Uterus (tissue), 4 donors: Measurements from ENCODE around the gene FOXK1. TPM values are rescaled to one million over a fixed set of nuclear protein-coding genes. Genes with fewer than 3 reads are reported as not detected.

Experiments used
- DNase-seq, 2 donors: peaks; one replicate each; pipeline ENCODE4 v3.0.0-alpha.2; 2019 to 2020
- H3K27ac ChIP-seq, 2 donors: fragments of 200-600 bp; sonication (generic); 1 replicate in 1 of 2; 2 replicates in 1 of 2; pipeline ENCODE4 v1.5.1; 2016 to 2018
- H3K27me3 ChIP-seq, 2 donors: fragments of 200-600 bp; sonication (generic); one replicate each; pipeline ENCODE4 v1.5.1; 2018 to 2019; ENCODE audit warnings: control low read depth in 1 of 2
- H3K36me3 ChIP-seq, 2 donors: fragments of 200-600 bp; sonication (generic); one replicate each; pipeline ENCODE4 v1.5.1; 2019; ENCODE audit warnings: control low read depth in 1 of 2
- H3K4me1 ChIP-seq, 2 donors: fragments of 200-600 bp; sonication (generic); one replicate each; pipeline ENCODE4 v1.5.1; 2018 to 2019; ENCODE audit warnings: control low read depth in 1 of 2
- H3K4me3 ChIP-seq, 2 donors: fragments of 200-600 bp; sonication (generic); 1 replicate in 1 of 2; 2 replicates in 1 of 2; pipeline ENCODE4 v1.5.1; 2018 to 2019; ENCODE audit warnings: mild to moderate bottlenecking in 1 of 2
- H3K9me3 ChIP-seq, 2 donors: fragments of 200-600 bp; sonication (generic); one replicate each; pipeline ENCODE4 v1.5.1; 2019; ENCODE audit warnings: control low read depth in 1 of 2
- POLR2A ChIP-seq, 2 donors: fragments of 450-650 bp; IDR thresholded peaks; one replicate each; pipeline ENCODE4 v1.6.1; 2016; ENCODE audit warnings: antibody characterized with exemption in 2 of 2, mild to moderate bottlenecking in 1 of 2, moderate library complexity in 1 of 2
- intact Hi-C: fragments of 100-400 bp; cut with DNase I; formaldehyde crosslinking; loops from one replicate; pipeline ENCODE4 v1.15.1; 2023; ENCODE audit warnings: low total_unique reads
- total RNA-seq, 4 donors: library from RNA; depleted of rRNA in 3 of 4; stranded (reverse); fragments of >200 nt in 3 of 4; gene quantifications; one replicate each; pipeline versions ENCODE4 v1.1.0 to v1.2.4, GENCODE V29; 2014 to 2023
- TF ChIP-seq, protein P1 (sequence below), 4 experiments: fragments of 200-600 bp in 2 of 4; fragments of 450-650 bp in 2 of 4; sonication (generic) in 2 of 4; IDR thresholded peaks; one replicate each; pipeline ENCODE4 v1.5.1; 2016 to 2019; ENCODE audit warnings: antibody characterized with exemption in 4 of 4, mild to moderate bottlenecking in 2 of 4, moderate library complexity in 1 of 4
- donor health status: DM: yes; HTN: yes; CAD: no.

FOXK1 gene
- total RNA-seq: 10 to 100 TPM in 3 of 4 donors, 1 to 10 TPM in 1; 9.0 to 64.1 (median 21.5) TPM

DNA sequence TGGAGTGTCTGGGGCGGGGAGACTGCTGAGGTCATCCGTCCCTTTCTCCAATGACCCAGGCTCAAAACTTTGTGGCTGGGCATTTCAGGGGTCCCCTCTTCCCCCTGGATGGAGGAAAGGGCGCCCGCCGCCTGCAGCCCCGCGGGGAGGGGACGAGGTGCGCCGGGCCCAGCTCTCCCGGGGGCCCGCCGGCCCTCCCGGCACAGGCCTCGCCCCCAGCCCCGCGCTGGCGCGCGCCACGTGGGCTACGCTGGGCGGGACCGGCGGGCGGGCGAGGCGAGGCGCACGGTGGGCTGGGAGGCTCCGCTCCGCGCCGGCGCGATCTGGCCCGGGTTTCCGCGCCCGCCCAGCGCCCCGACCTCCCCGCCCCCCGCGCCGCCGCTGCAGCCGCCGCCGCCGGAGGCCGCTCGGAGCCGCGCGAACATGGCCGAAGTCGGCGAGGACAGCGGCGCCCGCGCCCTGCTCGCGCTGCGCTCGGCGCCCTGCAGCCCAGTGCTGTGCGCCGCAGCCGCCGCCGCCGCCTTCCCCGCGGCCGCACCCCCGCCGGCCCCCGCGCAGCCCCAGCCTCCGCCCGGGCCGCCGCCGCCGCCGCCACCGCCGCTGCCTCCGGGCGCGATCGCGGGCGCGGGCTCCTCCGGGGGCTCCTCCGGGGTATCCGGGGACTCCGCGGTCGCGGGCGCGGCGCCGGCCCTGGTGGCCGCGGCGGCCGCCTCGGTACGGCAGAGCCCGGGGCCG is at the start of gene FOXK1:
TSS of gene FOXK1 (plus strand) at position 410 of the 735 bp plus-strand sequence. CDS start at position 424, 14 bp downstream.
- H3K4me1 ChIP-seq: peaks cover 0 to 11% of the 10 kb centered on the region in 2 donors
- intact Hi-C loops: loop anchor here (2.0 to 5.0 kb wide), 3 partner anchors 39 to 200 kb away; partner anchors contain the start of gene RADIL
- H3K9me3 ChIP-seq: no peaks in the 10 kb centered on the region
- peak; percentile 62 to 78 for DNase-seq
- TF ChIP-seq, protein P1, sequence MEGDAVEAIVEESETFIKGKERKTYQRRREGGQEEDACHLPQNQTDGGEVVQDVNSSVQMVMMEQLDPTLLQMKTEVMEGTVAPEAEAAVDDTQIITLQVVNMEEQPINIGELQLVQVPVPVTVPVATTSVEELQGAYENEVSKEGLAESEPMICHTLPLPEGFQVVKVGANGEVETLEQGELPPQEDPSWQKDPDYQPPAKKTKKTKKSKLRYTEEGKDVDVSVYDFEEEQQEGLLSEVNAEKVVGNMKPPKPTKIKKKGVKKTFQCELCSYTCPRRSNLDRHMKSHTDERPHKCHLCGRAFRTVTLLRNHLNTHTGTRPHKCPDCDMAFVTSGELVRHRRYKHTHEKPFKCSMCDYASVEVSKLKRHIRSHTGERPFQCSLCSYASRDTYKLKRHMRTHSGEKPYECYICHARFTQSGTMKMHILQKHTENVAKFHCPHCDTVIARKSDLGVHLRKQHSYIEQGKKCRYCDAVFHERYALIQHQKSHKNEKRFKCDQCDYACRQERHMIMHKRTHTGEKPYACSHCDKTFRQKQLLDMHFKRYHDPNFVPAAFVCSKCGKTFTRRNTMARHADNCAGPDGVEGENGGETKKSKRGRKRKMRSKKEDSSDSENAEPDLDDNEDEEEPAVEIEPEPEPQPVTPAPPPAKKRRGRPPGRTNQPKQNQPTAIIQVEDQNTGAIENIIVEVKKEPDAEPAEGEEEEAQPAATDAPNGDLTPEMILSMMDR (IDR thresholded peaks at IDR 0.05): peak in 3 of 4 experiments; percentile 29 to 58 (median 57)
- TF ChIP-seq POLR2A (IDR thresholded peaks at IDR 0.05): peak; percentile 30 to 76
- no peaks in the 10 kb centered on the region for H3K27me3 ChIP-seq
- H3K36me3 ChIP-seq: no peaks in the 10 kb centered on the region
- H3K27ac ChIP-seq: peak within 1 kb of the TSS; percentile 90 to 93
- H3K4me3 ChIP-seq: peak within 1 kb of the TSS; percentile 77 to 86

DNA sequence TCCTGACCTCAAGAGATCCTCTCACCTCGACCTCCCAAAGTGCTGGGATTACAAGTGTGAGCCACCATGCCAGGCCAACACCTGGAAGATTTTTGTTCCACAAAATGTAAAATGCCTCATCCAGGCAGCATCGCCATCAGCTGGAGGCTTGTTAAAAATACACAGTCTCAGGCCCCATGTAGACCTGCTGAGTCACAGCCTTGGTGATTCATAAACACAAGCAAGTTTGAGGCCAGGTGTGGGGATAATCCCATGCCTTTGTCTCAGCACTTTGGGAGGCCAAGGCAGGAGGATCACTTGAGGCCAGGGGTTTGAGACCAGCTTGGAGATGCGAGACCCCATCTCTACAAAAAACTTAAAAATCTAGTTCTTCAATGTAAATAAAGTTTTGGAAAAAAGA is 49.1 kb upstream of the FOXK1 start:
- no peaks in the 10 kb centered on the region for H3K9me3 ChIP-seq
- H3K4me1 ChIP-seq: no peaks in the 10 kb centered on the region
- intact Hi-C loops: no loop called here
- DNase-seq: no peak
- H3K27ac ChIP-seq: no peak overlapping the region
- no peak overlapping the region for H3K4me3 ChIP-seq
- TF ChIP-seq, protein P1 (IDR thresholded peaks at IDR 0.05): no peak
- no peak for TF ChIP-seq POLR2A (IDR thresholded peaks at IDR 0.05)
- H3K36me3 ChIP-seq: no peaks in the 10 kb centered on the region
- no peaks in the 10 kb centered on the region for H3K27me3 ChIP-seq

DNA sequence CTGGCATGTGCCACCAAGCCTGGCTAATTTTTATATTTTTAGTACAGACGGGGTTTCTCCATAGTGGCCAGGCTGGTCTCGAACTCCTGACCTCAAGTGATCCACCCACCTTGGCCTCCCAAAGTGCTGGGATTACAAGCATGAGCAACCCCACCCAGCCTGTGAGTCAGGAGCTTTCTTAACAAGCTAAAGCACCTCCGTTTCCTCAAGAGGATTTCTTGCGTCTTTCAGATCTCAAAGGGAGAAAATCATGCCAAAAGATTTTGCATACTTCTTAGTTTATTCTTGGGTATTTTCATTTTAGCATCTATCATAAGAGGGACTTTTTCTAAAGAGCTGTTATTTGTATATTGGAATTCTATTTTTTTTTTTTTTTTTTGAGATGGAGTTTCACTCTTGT is 47.9 kb upstream of the FOXK1 start:
- DNase-seq: no peak
- Histone ChIP-seq H3K4me1 (no peaks in the 10 kb centered on the region), H3K9me3 (no peaks in the 10 kb centered on the region), H3K36me3 (no peaks in the 10 kb centered on the region), H3K4me3 (no peak overlapping the region), H3K27me3 (no peaks in the 10 kb centered on the region), H3K27ac (no peak overlapping the region)
- intact Hi-C loops: no loop called here
- TF ChIP-seq POLR2A (IDR thresholded peaks at IDR 0.05): no peak
- TF ChIP-seq, protein P1 (IDR thresholded peaks at IDR 0.05): no peak

DNA sequence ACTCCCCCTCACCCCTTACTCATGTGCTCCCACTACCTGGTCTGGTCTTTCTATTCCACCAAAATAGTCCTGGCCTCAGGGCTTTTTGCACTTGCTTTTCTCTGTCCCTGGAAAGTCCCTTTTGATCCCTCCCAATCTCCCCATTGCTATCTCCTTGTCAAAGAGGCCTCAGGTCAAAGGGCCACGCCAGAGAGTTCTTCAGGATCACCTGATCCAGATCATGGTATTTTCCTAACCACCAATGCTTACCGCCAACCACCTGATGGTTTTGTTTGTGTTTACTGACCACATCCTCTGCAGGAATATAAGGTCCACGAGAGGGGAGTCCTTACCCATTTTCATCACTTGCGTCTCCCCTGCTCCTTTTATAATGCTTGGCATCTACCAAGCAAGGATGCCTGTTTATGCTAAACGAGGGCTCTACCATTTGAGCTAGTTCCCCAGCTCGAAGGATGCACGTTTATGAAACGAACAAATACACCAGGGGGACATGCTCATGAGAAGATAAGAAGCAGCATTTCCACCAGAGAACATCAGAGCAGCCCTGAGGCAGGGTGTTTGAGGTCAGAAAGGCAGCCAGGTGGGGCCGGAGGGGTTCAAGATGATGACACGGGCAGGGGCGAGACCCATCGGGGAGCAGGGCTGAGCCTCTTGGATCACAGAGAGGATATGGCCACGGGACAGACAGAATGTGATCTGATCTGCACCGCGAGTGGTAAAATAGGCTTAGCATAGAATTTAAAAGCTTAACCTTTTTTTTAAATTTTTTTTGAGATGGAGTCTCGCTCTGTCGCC is 43.1 kb upstream of the FOXK1 start:
- Histone ChIP-seq H3K27ac (no peak overlapping the region), H3K36me3 (no peaks in the 10 kb centered on the region), H3K9me3 (no peaks in the 10 kb centered on the region), H3K4me1 (no peaks in the 10 kb centered on the region), H3K27me3 (no peaks in the 10 kb centered on the region), H3K4me3 (no peak overlapping the region)
- intact Hi-C loops: no loop called here
- no peak for DNase-seq
- TF ChIP-seq POLR2A (IDR thresholded peaks at IDR 0.05): no peak
- TF ChIP-seq, protein P1 (IDR thresholded peaks at IDR 0.05): no peak
